ENCODE measurements around the gene ADARB2. TPM values are rescaled to one million over a fixed set of nuclear protein-coding genes. Genes with fewer than 3 reads are reported as not detected.

Gene ADARB2
- polyA plus RNA-seq, 3 donors = not detected

- Mint-ChIP-seq H3K27ac (no peak overlapping the region), H3K4me3 (no peak overlapping the region)
Observed at GRCh38 chr10:1151076-1152033, 586.0 kb downstream of the ADARB2 start.

GRCh38 chr10:1150638-1150955 is 586.7 kb downstream of the ADARB2 start:
- no peak for DNase-seq
- Mint-ChIP-seq H3K27ac (no peak overlapping the region), H3K4me1 (no peaks in the 10 kb centered on the region), H3K4me3 (no peak overlapping the region), H3K36me3 (no peaks in the 10 kb centered on the region), H3K27me3 (ENCODE audit: low read depth in 3 of 3) (peaks cover 0 to 11% (median 4%) of the 10 kb centered on the region in 3 donors), H3K9me3 (peaks cover 12 to 18% (median 15%) of the 10 kb centered on the region in 7 donors)
- intact Hi-C loops (cut with micrococcal nuclease) = no loop called here
- H3K9me3 ChIP-seq (replicated peaks in 1 of 2; ENCODE audit: control insufficient read depth in 1 of 2, insufficient read depth in 1 of 2, low read length in 2 of 2) = peaks cover 11 to 14% of the 10 kb centered on the region in 2 donors
- no peak overlapping the region for H3K4me3 ChIP-seq (replicated peaks in 1 of 3; ENCODE audit: low read depth in 2 of 3, low read length in 3 of 3)
- no peaks in the 10 kb centered on the region for H4K20me1 ChIP-seq (ENCODE audit: insufficient read depth, low read length)
- no peaks in the 10 kb centered on the region for H3K79me2 ChIP-seq (ENCODE audit: insufficient read depth, low read length)
- no peak overlapping the region for H3K9ac ChIP-seq (ENCODE audit: insufficient read depth, low read length, poor library complexity, severe bottlenecking)
- H3K27me3 ChIP-seq (ENCODE audit: control insufficient read depth in 2 of 2, insufficient read depth in 2 of 2, low read length in 2 of 2) = no peaks in the 10 kb centered on the region
- H3K36me3 ChIP-seq (replicated peaks in 1 of 2; ENCODE audit: control insufficient read depth in 1 of 2, insufficient read depth in 2 of 2, low read length in 2 of 2) = no peaks in the 10 kb centered on the region
- WGBS (ENCODE audit: insufficient coverage) = 88% methylated on average over 13 of the region's 13 CpGs
- no peak overlapping the region for H2AFZ ChIP-seq (ENCODE audit: insufficient read depth, low read depth, low read length, poor library complexity, severe bottlenecking)
- H3K4me1 ChIP-seq (ENCODE audit: control insufficient read depth in 1 of 2, insufficient read depth in 2 of 2, low read length in 2 of 2) = no peaks in the 10 kb centered on the region
- no peak for TF ChIP-seq CTCF (IDR thresholded peaks at IDR 0.05)
- H3K27ac ChIP-seq (ENCODE audit: low read depth in 1 of 2, low read length in 2 of 2) = no peak overlapping the region
- H3K4me2 ChIP-seq (replicated peaks; ENCODE audit: extremely low read depth, low read length, poor library complexity, severe bottlenecking) = no peak overlapping the region

More at GRCh38 chr10:1151076-1152033, 586.0 kb downstream of the ADARB2 start:
- no peak overlapping the region for H3K9ac ChIP-seq (ENCODE audit: insufficient read depth, low read length, poor library complexity, severe bottlenecking)
- H3K79me2 ChIP-seq (ENCODE audit: insufficient read depth, low read length) = no peaks in the 10 kb centered on the region
- no peaks in the 10 kb centered on the region for H3K4me1 ChIP-seq (ENCODE audit: control insufficient read depth in 1 of 2, insufficient read depth in 2 of 2, low read length in 2 of 2)
- no peaks in the 10 kb centered on the region for H4K20me1 ChIP-seq (ENCODE audit: insufficient read depth, low read length)
- no peak overlapping the region for H3K4me2 ChIP-seq (replicated peaks; ENCODE audit: extremely low read depth, low read length, poor library complexity, severe bottlenecking)
- intact Hi-C loops (cut with micrococcal nuclease) = no loop called here
- Mint-ChIP-seq H3K9me3 (peaks cover 8 to 12% (median 10%) of the 10 kb centered on the region in 7 donors), H3K4me1 (no peaks in the 10 kb centered on the region), H3K27me3 (ENCODE audit: low read depth in 3 of 3) (peaks cover 0 to 9% (median 4%) of the 10 kb centered on the region in 3 donors), H3K36me3 (no peaks in the 10 kb centered on the region)
- H3K4me3 ChIP-seq (replicated peaks in 1 of 3; ENCODE audit: low read depth in 2 of 3, low read length in 3 of 3) = no peak overlapping the region
- TF ChIP-seq CTCF (IDR thresholded peaks at IDR 0.05) = no peak
- no peak overlapping the region for H3K27ac ChIP-seq (ENCODE audit: low read depth in 1 of 2, low read length in 2 of 2)
- H3K36me3 ChIP-seq (replicated peaks in 1 of 2; ENCODE audit: control insufficient read depth in 1 of 2, insufficient read depth in 2 of 2, low read length in 2 of 2) = no peaks in the 10 kb centered on the region
- no peaks in the 10 kb centered on the region for H3K27me3 ChIP-seq (ENCODE audit: control insufficient read depth in 2 of 2, insufficient read depth in 2 of 2, low read length in 2 of 2)
- no peak overlapping the region for H2AFZ ChIP-seq (ENCODE audit: insufficient read depth, low read depth, low read length, poor library complexity, severe bottlenecking)
- 76% methylated on average over 3 of the region's 15 CpGs for WGBS (ENCODE audit: insufficient coverage)
- DNase-seq = no peak
- H3K9me3 ChIP-seq (replicated peaks in 1 of 2; ENCODE audit: control insufficient read depth in 1 of 2, insufficient read depth in 1 of 2, low read length in 2 of 2) = peaks cover 8% of the 10 kb centered on the region in 2 donors
